HG02870 (cell line): ENCODE data around the gene ST6GALNAC5.

Source experiments
- ATAC-seq: cut with Tn5 transposase; IDR thresholded peaks from one replicate; pipeline ENCODE4 v1.9.1; 2021; ENCODE audit warnings: mild to moderate bottlenecking, moderate library complexity; ENCODE audit not compliant: unreplicated experiment

ST6GALNAC5 gene

GRCh38 chr1:77096496-77097255 is 229.4 kb downstream of the ST6GALNAC5 start:
- ATAC-seq = no peak

- no peak for ATAC-seq
Measured at GRCh38 chr1:77100875-77101274, 233.6 kb downstream of the ST6GALNAC5 start.

DNA sequence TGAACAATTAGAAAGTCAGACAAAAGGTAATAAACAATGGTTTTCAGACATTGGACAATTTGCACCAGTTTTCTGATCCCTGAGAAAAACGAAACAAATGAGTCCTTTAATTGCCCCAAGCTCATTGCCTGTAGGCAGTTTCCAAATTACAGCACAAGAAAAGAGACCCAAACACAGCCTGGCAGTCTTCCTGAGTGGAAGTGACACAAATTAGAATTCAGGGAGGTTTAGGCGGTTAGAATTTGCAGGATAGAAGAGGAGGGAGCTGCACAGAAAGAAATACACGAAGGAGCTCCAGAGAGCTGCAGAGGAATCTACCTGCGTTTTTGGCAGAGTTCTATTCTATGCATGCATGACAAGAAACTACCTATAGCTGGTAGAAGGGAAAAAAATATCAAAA is 236.2 kb downstream of the ST6GALNAC5 start:
- no peak for ATAC-seq

DNA sequence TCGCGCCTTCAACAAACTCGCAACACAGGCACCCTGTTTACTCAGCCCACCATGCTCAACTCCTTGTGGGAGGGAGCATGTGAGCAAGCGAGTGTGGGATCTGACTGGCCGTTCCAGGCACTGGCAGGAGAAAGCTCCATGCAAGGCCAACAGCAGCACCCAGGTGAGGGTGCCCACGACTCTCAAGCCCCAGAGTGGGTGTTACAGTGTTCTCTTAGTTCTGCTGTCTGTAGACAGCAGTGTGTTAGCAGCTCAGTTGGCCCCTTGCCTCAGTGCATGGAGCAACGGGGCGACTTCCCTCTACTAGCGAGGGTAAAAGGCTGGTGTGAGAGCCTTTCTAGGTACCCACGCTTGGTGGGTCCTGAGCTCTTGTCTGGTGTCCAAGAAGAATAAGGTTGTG is 237.4 kb downstream of the ST6GALNAC5 start:
- no peak for ATAC-seq
